Endodermal cell (in vitro differentiated cells): Measurements from ENCODE around the gene LIPG. TPM values are rescaled to one million over a fixed set of nuclear protein-coding genes. Genes with fewer than 3 reads are reported as not detected.
A peak's percentile ranks its signal among the peaks of the same experiment; 100 is the strongest.

Experiments
- DNase-seq: peaks from one replicate; pipeline ENCODE4 v3.0.0-alpha.2; 2017
- H3K27ac ChIP-seq: 2 replicates; pipeline ENCODE4 v1.5.1; 2013; ENCODE audit warnings: mild to moderate bottlenecking, low read depth, low read length, moderate library complexity
- H3K27me3 ChIP-seq: 2 replicates; pipeline ENCODE4 v1.6.1; 2013; ENCODE audit warnings: mild to moderate bottlenecking, low read length, moderate library complexity; ENCODE audit not compliant: insufficient read depth, control insufficient read depth, poor library complexity, severe bottlenecking
- H3K36me3 ChIP-seq: 2 replicates; pipeline ENCODE4 v1.7.0; 2013; ENCODE audit warnings: mild to moderate bottlenecking, low read length, moderate library complexity; ENCODE audit not compliant: control insufficient read depth, insufficient read depth
- H3K4me1 ChIP-seq: one replicate; pipeline ENCODE4 v1.7.0; 2013; ENCODE audit warnings: low read length; ENCODE audit not compliant: control insufficient read depth, insufficient read depth
- H3K4me3 ChIP-seq: 2 replicates; pipeline ENCODE4 v1.5.1; 2013; ENCODE audit warnings: mild to moderate bottlenecking, low read length, moderate library complexity
- H3K9ac ChIP-seq: 2 replicates; pipeline ENCODE4 v1.6.1; 2013; ENCODE audit warnings: mild to moderate bottlenecking, low read length, moderate library complexity; ENCODE audit not compliant: poor library complexity, severe bottlenecking; ENCODE audit errors: extremely low read depth
- H3K9me3 ChIP-seq: 2 replicates; pipeline ENCODE4 v1.6.1; 2013; ENCODE audit warnings: mild to moderate bottlenecking, low read length, moderate library complexity; ENCODE audit not compliant: control insufficient read depth
- H3K27ac Mint-ChIP-seq: 2 replicates; pipeline ENCODE4 v1.8.0; 2020; ENCODE audit warnings: mixed read lengths
- H3K27me3 Mint-ChIP-seq: 2 replicates; pipeline ENCODE4 v1.8.0; 2021; ENCODE audit warnings: mild to moderate bottlenecking, mixed read lengths; ENCODE audit not compliant: insufficient read depth
- H3K36me3 Mint-ChIP-seq: 2 replicates; pipeline ENCODE4 v1.8.0; 2020; ENCODE audit warnings: low read depth, mixed read lengths
- H3K4me1 Mint-ChIP-seq: 2 replicates; pipeline ENCODE4 v1.8.0; 2020; ENCODE audit warnings: mixed read lengths
- H3K4me3 Mint-ChIP-seq: 2 replicates; pipeline ENCODE4 v1.8.0; 2020; ENCODE audit warnings: mild to moderate bottlenecking, moderate library complexity, mixed read lengths
- H3K9me3 Mint-ChIP-seq: 2 replicates; pipeline ENCODE4 v1.8.0; 2020; ENCODE audit warnings: mild to moderate bottlenecking, mixed read lengths
- WGBS, 2 experiments: methylation state at CpG; one replicate each; pipeline versions ENCODE4 v1.1.5 to v1.1.7; 2013; ENCODE audit warnings: missing lambda C conversion rate in 2 of 2, mixed read lengths in 1 of 2; ENCODE audit not compliant: insufficient coverage in 1 of 2, insufficient read length in 1 of 2; 5-methylcytosine and 5-hydroxymethylcytosine counted together
- total RNA-seq, 2 donors: library from RNA; stranded (reverse); fragmentation: NEBNext Ultra II Directional in 1 of 2; extraction: Animal tissue kit (Norgen Biotek cat#: 25700) in 1 of 2; gene quantifications; 2 replicates in 1 of 2; 3 replicates in 1 of 2; pipeline ENCODE4 v1.2.1, GENCODE V29; 2021
- TF ChIP-seq, protein P1 (sequence below): fragments of 200-600 bp; sonication (generic); conservative IDR thresholded peaks from 2 replicates; pipeline ENCODE4 v1.5.0; 2021; ENCODE audit warnings: antibody characterized with exemption, mild to moderate bottlenecking

LIPG gene
- total RNA-seq, 2 donors from 2014 or later, result 4.0 to 5.0 TPM

GRCh38 chr18:49534846-49535601 is 26.8 kb upstream of the LIPG start:
- H3K4me1 ChIP-seq, result peaks cover 9% of the 10 kb centered on the region
- WGBS, 2 experiments, result no CpG with 5 or more reads among the region's 1 CpG
- peaks cover 5% of the 10 kb centered on the region for H3K27me3 Mint-ChIP-seq
- H3K9me3 ChIP-seq, result peaks cover 46% of the 10 kb centered on the region
- no peak overlapping the region for H3K27ac ChIP-seq
- peak; percentile 5 for DNase-seq
- TF ChIP-seq, protein P1, sequence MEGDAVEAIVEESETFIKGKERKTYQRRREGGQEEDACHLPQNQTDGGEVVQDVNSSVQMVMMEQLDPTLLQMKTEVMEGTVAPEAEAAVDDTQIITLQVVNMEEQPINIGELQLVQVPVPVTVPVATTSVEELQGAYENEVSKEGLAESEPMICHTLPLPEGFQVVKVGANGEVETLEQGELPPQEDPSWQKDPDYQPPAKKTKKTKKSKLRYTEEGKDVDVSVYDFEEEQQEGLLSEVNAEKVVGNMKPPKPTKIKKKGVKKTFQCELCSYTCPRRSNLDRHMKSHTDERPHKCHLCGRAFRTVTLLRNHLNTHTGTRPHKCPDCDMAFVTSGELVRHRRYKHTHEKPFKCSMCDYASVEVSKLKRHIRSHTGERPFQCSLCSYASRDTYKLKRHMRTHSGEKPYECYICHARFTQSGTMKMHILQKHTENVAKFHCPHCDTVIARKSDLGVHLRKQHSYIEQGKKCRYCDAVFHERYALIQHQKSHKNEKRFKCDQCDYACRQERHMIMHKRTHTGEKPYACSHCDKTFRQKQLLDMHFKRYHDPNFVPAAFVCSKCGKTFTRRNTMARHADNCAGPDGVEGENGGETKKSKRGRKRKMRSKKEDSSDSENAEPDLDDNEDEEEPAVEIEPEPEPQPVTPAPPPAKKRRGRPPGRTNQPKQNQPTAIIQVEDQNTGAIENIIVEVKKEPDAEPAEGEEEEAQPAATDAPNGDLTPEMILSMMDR, result no peak
- H3K36me3 Mint-ChIP-seq, result peaks cover 5% of the 10 kb centered on the region
- H3K4me1 Mint-ChIP-seq, result peaks cover 32% of the 10 kb centered on the region
- H3K27me3 ChIP-seq, result no peaks in the 10 kb centered on the region
- H3K4me3 Mint-ChIP-seq, result no peak overlapping the region
- peaks cover 30% of the 10 kb centered on the region for H3K9me3 Mint-ChIP-seq
- no peak overlapping the region for H3K27ac Mint-ChIP-seq
- peak overlapping the region; percentile 46 for H3K4me3 ChIP-seq
- H3K36me3 ChIP-seq, result no peaks in the 10 kb centered on the region
- H3K9ac ChIP-seq, result no peak overlapping the region

DNA sequence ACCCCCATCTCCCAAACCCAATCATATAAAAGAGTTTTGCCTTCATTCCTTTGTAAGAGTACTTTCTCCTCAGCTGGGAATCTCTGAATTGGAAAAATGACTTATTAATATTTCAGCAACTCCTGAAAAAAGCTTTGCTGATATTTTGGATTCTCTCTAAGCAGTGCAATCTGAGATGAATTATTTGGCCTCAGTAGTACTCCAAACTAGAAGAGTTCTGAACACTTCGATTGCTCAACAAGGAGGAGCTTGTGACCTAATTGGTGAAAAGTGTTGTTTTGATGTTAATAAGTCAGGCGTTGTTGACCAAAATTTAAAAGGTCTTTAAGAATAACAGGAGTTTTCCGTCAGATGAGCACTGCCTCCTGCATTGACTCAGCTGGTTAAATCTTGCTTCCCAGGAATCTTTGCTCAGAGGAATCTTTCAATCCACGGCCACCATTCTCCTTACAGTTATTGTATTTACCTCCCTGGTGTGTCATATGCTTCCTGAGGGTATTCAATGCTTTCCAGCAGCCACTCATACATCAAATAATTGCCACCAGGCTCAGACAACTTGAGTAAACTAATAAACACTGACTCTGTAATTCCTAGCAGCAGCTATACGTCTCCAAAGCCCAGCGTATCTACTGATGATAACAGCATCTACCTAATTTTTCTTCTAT is 24.5 kb upstream of the LIPG start:
- no peak overlapping the region for H3K27ac ChIP-seq
- TF ChIP-seq, protein P1, result no peak
- H3K4me1 Mint-ChIP-seq, result peaks cover 32% of the 10 kb centered on the region
- H3K36me3 ChIP-seq, result no peaks in the 10 kb centered on the region
- peaks cover 22% of the 10 kb centered on the region for H3K9me3 ChIP-seq
- H3K27ac Mint-ChIP-seq, result peak overlapping the region; percentile 12
- H3K9me3 Mint-ChIP-seq, result peaks cover 10% of the 10 kb centered on the region
- peak; percentile 10 for DNase-seq
- no peaks in the 10 kb centered on the region for H3K27me3 ChIP-seq
- H3K4me3 Mint-ChIP-seq, result no peak overlapping the region
- no peaks in the 10 kb centered on the region for H3K27me3 Mint-ChIP-seq
- peaks cover 9% of the 10 kb centered on the region for H3K4me1 ChIP-seq
- H3K9ac ChIP-seq, result no peak overlapping the region
- H3K36me3 Mint-ChIP-seq, result no peaks in the 10 kb centered on the region
- 85 to 90% methylated on average over 6 of the region's 6 CpGs for WGBS, 2 experiments
- no peak overlapping the region for H3K4me3 ChIP-seq

GRCh38 chr18:49544362-49544761 is 17.5 kb upstream of the LIPG start:
- Histone ChIP-seq H3K4me3 (no peak overlapping the region), H3K27me3 (no peaks in the 10 kb centered on the region), H3K36me3 (no peaks in the 10 kb centered on the region), H3K27ac (no peak overlapping the region), H3K9ac (no peak overlapping the region), H3K9me3 (no peaks in the 10 kb centered on the region), H3K4me1 (peaks cover 5% of the 10 kb centered on the region)
- no peaks in the 10 kb centered on the region for H3K36me3 Mint-ChIP-seq
- DNase-seq, result no peak
- H3K4me1 Mint-ChIP-seq, result peaks cover 8% of the 10 kb centered on the region
- H3K27ac Mint-ChIP-seq, result no peak overlapping the region
- TF ChIP-seq, protein P1, result no peak
- no peak overlapping the region for H3K4me3 Mint-ChIP-seq
- H3K9me3 Mint-ChIP-seq, result no peaks in the 10 kb centered on the region
- H3K27me3 Mint-ChIP-seq, result no peaks in the 10 kb centered on the region
- WGBS, 2 experiments, result 92 to 93% methylated on average over 2 to 5 of the region's 5 CpGs
